Lung (tissue), 12 donors: ENCODE measurements around the gene OR2F2. TPM values are rescaled to one million over a fixed set of nuclear protein-coding genes. Genes with fewer than 3 reads are reported as not detected.

Experiments used
- ATAC-seq: fragments of 200-7000 bp; cut with Tn5 transposase; one replicate; pipeline ENCODE4 v1.9.1; 2020; ENCODE audit warnings: moderate number of reproducible peaks; ENCODE audit not compliant: insufficient read depth, low FRiP score
- DNase-seq, 3 donors: peaks; one replicate each; pipeline ENCODE4 v3.0.0-alpha.2; 2013 to 2017
- H3K27ac ChIP-seq, 2 donors: one replicate each; pipeline ENCODE4 v1.5.1; 2013; ENCODE audit warnings: mild to moderate bottlenecking in 2 of 2, moderate library complexity in 2 of 2, control low read depth in 1 of 2, inconsistent platforms in 1 of 2, low read depth in 1 of 2, low read length in 1 of 2
- H3K27me3 ChIP-seq, 3 donors: one replicate each; pipeline ENCODE4 v1.5.1; 2013; ENCODE audit warnings: low read length in 2 of 3; ENCODE audit not compliant: control insufficient read depth in 3 of 3, insufficient read depth in 3 of 3
- H3K36me3 ChIP-seq, 4 donors: one replicate each; pipeline ENCODE4 v1.5.1; 2013; ENCODE audit warnings: low read length in 4 of 4, mild to moderate bottlenecking in 1 of 4, moderate library complexity in 1 of 4; ENCODE audit not compliant: control insufficient read depth in 4 of 4, insufficient read depth in 4 of 4
- H3K4me1 ChIP-seq, 5 donors: one replicate each; pipeline ENCODE4 v1.5.1; 2013; ENCODE audit warnings: low read length in 5 of 5, mild to moderate bottlenecking in 2 of 5, moderate library complexity in 1 of 5; ENCODE audit not compliant: control insufficient read depth in 5 of 5, insufficient read depth in 5 of 5
- H3K4me3 ChIP-seq: one replicate; pipeline ENCODE4 v1.5.1; 2013; ENCODE audit warnings: mild to moderate bottlenecking, control low read depth, moderate library complexity
- H3K9ac ChIP-seq, 2 donors: one replicate each; pipeline ENCODE4 v1.5.1; 2013; ENCODE audit warnings: low read length in 2 of 2, control low read depth in 1 of 2; ENCODE audit not compliant: insufficient read depth in 1 of 2
- H3K9me3 ChIP-seq, 4 donors: one replicate each; pipeline ENCODE4 v1.5.1; 2013; ENCODE audit warnings: low read length in 3 of 4, mild to moderate bottlenecking in 1 of 4, moderate library complexity in 1 of 4; ENCODE audit not compliant: control insufficient read depth in 4 of 4, insufficient read depth in 3 of 4
- CTCF ChIP-seq: IDR thresholded peaks from 2 replicates; pipeline ENCODE4 v1.5.1; 2012; ENCODE audit warnings: mild to moderate bottlenecking; ENCODE audit errors: control extremely low read depth, extremely low read depth
- WGBS, 2 donors: extraction: QIAGEN DNeasy Blood & Tissue Kit; methylation state at CpG; one replicate each; pipeline ENCODE4 v1.1.7; 2013; 5-methylcytosine and 5-hydroxymethylcytosine counted together
- polyA plus RNA-seq, 2 donors: library from polyadenylated mRNA; stranded (reverse); fragments of 200-250 nt; gene quantifications; one replicate each; pipeline ENCODE4 v1.2.1, GENCODE V29; 2013
- total RNA-seq, 2 donors: library from RNA; depleted of rRNA in 1 of 2; stranded (reverse); fragments of >200 nt in 1 of 2; gene quantifications; one replicate each; pipeline ENCODE4 v1.2.1, GENCODE V29; 2014 to 2021
- donor health status: control.
- donor health status: control.
- donor health status: Bipolar disorder and iron deficiency.
- donor health status: healthy.
- donor health status: DM: yes; HTN: yes; CAD: no.

Gene OR2F2
- total and polyA plus RNA-seq, 4 donors: not detected

GRCh38 chr7:143910473-143911248 is 24.4 kb upstream of the OR2F2 start:
- Histone ChIP-seq H3K4me3 (no peak overlapping the region), H3K9ac (no peak overlapping the region), H3K4me1 (peaks cover 0 to 43% (median 6%) of the 10 kb centered on the region in 5 donors), H3K9me3 (no peaks in the 10 kb centered on the region), H3K27ac (no peak overlapping the region), H3K27me3 (no peaks in the 10 kb centered on the region), H3K36me3 (no peaks in the 10 kb centered on the region)
- 79 to 81% methylated on average over 3 of the region's 3 CpGs for WGBS, 2 donors
- TF ChIP-seq CTCF: no peak
- ATAC-seq (no peak), DNase-seq (no peak)

- Histone ChIP-seq H3K9ac (no peak overlapping the region), H3K36me3 (no peaks in the 10 kb centered on the region), H3K4me3 (no peak overlapping the region), H3K27ac (no peak overlapping the region), H3K4me1 (peaks cover 0 to 37% (median 6%) of the 10 kb centered on the region in 5 donors), H3K27me3 (no peaks in the 10 kb centered on the region), H3K9me3 (no peaks in the 10 kb centered on the region)
- no peak for DNase-seq
- WGBS, 2 donors: 81 to 91% methylated on average over 3 of the region's 3 CpGs
- ATAC-seq: no peak
- no peak for TF ChIP-seq CTCF
Observed at GRCh38 chr7:143913945-143914615, 21.0 kb upstream of the OR2F2 start.

GRCh38 chr7:143914938-143915652 is 19.9 kb upstream of the OR2F2 start:
- Histone ChIP-seq H3K27me3 (no peaks in the 10 kb centered on the region), H3K4me1 (peaks cover 0 to 34% (median 5%) of the 10 kb centered on the region in 5 donors), H3K4me3 (no peak overlapping the region), H3K9ac (no peak overlapping the region), H3K27ac (no peak overlapping the region), H3K36me3 (no peaks in the 10 kb centered on the region), H3K9me3 (no peaks in the 10 kb centered on the region)
- DNase-seq: peak in 2 of 3 donors; percentile 58 to 68
- TF ChIP-seq CTCF: no peak
- no peak for ATAC-seq
- 59 to 78% methylated on average over 7 of the region's 7 CpGs for WGBS, 2 donors
